Measurements from ENCODE around the gene CXCL13. TPM values are rescaled to one million over a fixed set of nuclear protein-coding genes. Genes with fewer than 3 reads are reported as not detected.

Gene CXCL13
- total and polyA plus RNA-seq, 2 of the 8 experiments (the other 6 are each of a cell fraction or from before 2014, with no cell fraction given) = not detected

DNA sequence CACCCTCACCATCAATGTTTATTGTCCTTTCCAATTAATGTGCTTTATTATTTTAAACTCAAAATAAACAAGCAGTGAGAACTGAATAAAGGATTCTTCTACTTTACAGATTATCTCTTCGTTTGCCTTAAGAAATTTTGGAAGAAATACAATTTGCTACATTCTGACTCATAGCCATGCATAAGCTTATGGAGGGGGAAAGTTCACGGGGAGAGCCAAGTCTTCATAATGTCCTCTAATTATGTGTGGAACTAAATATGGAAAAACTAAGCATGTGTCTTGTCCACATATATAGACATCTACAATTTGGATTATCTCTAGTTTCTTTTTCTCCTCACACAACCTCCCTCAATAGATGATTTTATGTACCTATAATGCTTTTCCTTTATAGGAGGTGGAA is 17.5 kb downstream of the CXCL13 start:
- Histone ChIP-seq H3K79me1 (ENCODE audit: low read depth, low read length) (no peaks in the 10 kb centered on the region), H3K27ac (ENCODE audit: low read depth, low read length) (no peak overlapping the region), H3K4me3 (ENCODE audit: extremely low read depth in 1 of 4, insufficient read depth in 2 of 4, low read depth in 3 of 4, low read length in 4 of 4) (no peak overlapping the region), H3K27me3 (replicated peaks in 1 of 4; ENCODE audit: control insufficient read depth in 3 of 4, extremely low read depth in 1 of 4, insufficient read depth in 3 of 4, low read length in 3 of 4) (no peaks in the 10 kb centered on the region), H2BK20ac (ENCODE audit: low read length) (no peak overlapping the region), H2AK5ac (ENCODE audit: low read depth, low read length) (no peak overlapping the region), H4K20me1 (replicated peaks in 1 of 2; ENCODE audit: control insufficient read depth in 1 of 2, insufficient read depth in 2 of 2, low read length in 2 of 2) (no peaks in the 10 kb centered on the region), H4K8ac (ENCODE audit: extremely low read depth, insufficient read depth, low read length) (no peak overlapping the region), H3K4ac (replicated peaks; ENCODE audit: insufficient read length, low read depth, low read length) (no peak overlapping the region), H3K23me2 (ENCODE audit: low read depth, low read length) (no peaks in the 10 kb centered on the region), H3K79me2 (ENCODE audit: control insufficient read depth in 1 of 2, insufficient read depth in 2 of 2, low read length in 2 of 2) (no peaks in the 10 kb centered on the region), H3K4me1 (replicated peaks in 1 of 4; ENCODE audit: control insufficient read depth in 3 of 4, insufficient read depth in 4 of 4, low read length in 3 of 4) (no peaks in the 10 kb centered on the region), H3K14ac (ENCODE audit: insufficient read length) (no peak overlapping the region), H4K5ac (ENCODE audit: insufficient read length, low read depth, low read length) (no peak overlapping the region), H3K9me3 (ENCODE audit: insufficient read depth in 2 of 2, low read depth in 1 of 2, low read length in 1 of 2) (no peaks in the 10 kb centered on the region), H3K18ac (ENCODE audit: extremely low read depth, low read length) (no peak overlapping the region), H3K23ac (ENCODE audit: insufficient read length) (no peak overlapping the region), H3K4me2 (ENCODE audit: insufficient read depth in 1 of 2, low read depth in 2 of 2, low read length in 2 of 2) (no peak overlapping the region), H3K36me3 (ENCODE audit: control insufficient read depth in 2 of 4, insufficient read depth in 4 of 4, low read length in 3 of 4) (no peaks in the 10 kb centered on the region), H2BK15ac (ENCODE audit: low read length) (no peak overlapping the region), H2BK5ac (ENCODE audit: low read depth, low read length) (no peak overlapping the region), H3K56ac (replicated peaks; ENCODE audit: insufficient read length, low read depth, low read length) (no peak overlapping the region), H4K91ac (replicated peaks; ENCODE audit: insufficient read length, low read length) (no peak overlapping the region), H2BK12ac (ENCODE audit: low read depth, low read length) (no peak overlapping the region), H3K9ac (replicated peaks in 1 of 4; ENCODE audit: extremely low read depth in 1 of 4, low read depth in 3 of 4, low read length in 3 of 4) (no peak overlapping the region), H2AFZ (ENCODE audit: low read length) (no peak overlapping the region), H2BK120ac (replicated peaks; ENCODE audit: low read depth, low read length) (no peak overlapping the region)
- CTCF ChIA-PET (ENCODE audit: partially characterized antibody) = no interaction called here
- no peak for DNase-seq (ENCODE audit: low read depth in 1 of 2, low spot score in 2 of 2)
- FAIRE-seq = no peak
- WGBS, 2 experiments (ENCODE audit: extremely low coverage in 1 of 2, insufficient coverage in 1 of 2, insufficient read length in 1 of 2, insufficient replicate concordance in 2 of 2, low coverage in 1 of 2, low lambda C conversion rate in 2 of 2, missing lambda C conversion rate in 1 of 2) = 85% methylated on average over 2 of the region's 2 CpGs; no CpG with 5 or more reads in 1 of the 2 experiments
- POLR2A ChIA-PET (ENCODE audit: partially characterized antibody) = no interaction called here
- TF ChIP-seq, protein P1, sequence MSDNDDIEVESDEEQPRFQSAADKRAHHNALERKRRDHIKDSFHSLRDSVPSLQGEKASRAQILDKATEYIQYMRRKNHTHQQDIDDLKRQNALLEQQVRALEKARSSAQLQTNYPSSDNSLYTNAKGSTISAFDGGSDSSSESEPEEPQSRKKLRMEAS (IDR thresholded peaks at IDR 0.05) = no peak
- no peak for TF ChIP-seq CREB1 (IDR thresholded peaks at IDR 0.05)

Data from H1 (cell line).